ENCODE data around the gene COL21A1. TPM values are rescaled to one million over a fixed set of nuclear protein-coding genes. Genes with fewer than 3 reads are reported as not detected.

The COL21A1 gene
- total RNA-seq, result 100 to 1,000 TPM in 1 of 4 donors, 10 to 100 TPM in 1, 1 to 10 TPM in 2; 2.4 to 135 (median 18.4) TPM

- H3K36me3 ChIP-seq, result no peaks in the 10 kb centered on the region
- peak; percentile 69 to 70 for DNase-seq
- TF ChIP-seq, protein P1, sequence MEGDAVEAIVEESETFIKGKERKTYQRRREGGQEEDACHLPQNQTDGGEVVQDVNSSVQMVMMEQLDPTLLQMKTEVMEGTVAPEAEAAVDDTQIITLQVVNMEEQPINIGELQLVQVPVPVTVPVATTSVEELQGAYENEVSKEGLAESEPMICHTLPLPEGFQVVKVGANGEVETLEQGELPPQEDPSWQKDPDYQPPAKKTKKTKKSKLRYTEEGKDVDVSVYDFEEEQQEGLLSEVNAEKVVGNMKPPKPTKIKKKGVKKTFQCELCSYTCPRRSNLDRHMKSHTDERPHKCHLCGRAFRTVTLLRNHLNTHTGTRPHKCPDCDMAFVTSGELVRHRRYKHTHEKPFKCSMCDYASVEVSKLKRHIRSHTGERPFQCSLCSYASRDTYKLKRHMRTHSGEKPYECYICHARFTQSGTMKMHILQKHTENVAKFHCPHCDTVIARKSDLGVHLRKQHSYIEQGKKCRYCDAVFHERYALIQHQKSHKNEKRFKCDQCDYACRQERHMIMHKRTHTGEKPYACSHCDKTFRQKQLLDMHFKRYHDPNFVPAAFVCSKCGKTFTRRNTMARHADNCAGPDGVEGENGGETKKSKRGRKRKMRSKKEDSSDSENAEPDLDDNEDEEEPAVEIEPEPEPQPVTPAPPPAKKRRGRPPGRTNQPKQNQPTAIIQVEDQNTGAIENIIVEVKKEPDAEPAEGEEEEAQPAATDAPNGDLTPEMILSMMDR (IDR thresholded peaks at IDR 0.05), result peak in 3 of 4 experiments; percentile 25 to 53 (median 46)
- no peak for TF ChIP-seq POLR2A (IDR thresholded peaks at IDR 0.05)
- H3K4me3 ChIP-seq, result peak within 1 kb of the TSS; percentile 48 to 51
- peaks cover 0 to 3% of the 10 kb centered on the region in 2 donors for H3K4me1 ChIP-seq
- no peaks in the 10 kb centered on the region for H3K27me3 ChIP-seq
- H3K9me3 ChIP-seq, result no peaks in the 10 kb centered on the region
- intact Hi-C loops (cut with DNase I; ENCODE audit: low total_unique reads), result no loop called here
- H3K27ac ChIP-seq, result peak within 1 kb of the TSS; percentile 76 to 79
Measured at GRCh38 chr6:56246881-56247653, at the start of gene COL21A1. COL21A1 (minus strand) TSS chr6:56247580; CDS start chr6:56182618, 64,962 bp downstream.

- no peaks in the 10 kb centered on the region for H3K36me3 ChIP-seq
- DNase-seq, result no peak
- no peaks in the 10 kb centered on the region for H3K4me1 ChIP-seq
- no peaks in the 10 kb centered on the region for H3K9me3 ChIP-seq
- TF ChIP-seq POLR2A (IDR thresholded peaks at IDR 0.05), result no peak
- TF ChIP-seq, protein P1 (IDR thresholded peaks at IDR 0.05), result no peak
- H3K27ac ChIP-seq, result no peak overlapping the region
- H3K4me3 ChIP-seq, result no peak overlapping the region
- intact Hi-C loops (cut with DNase I; ENCODE audit: low total_unique reads), result loop anchor here (5.0 kb wide), 1 partner anchor 311 kb away; no protein-coding TSS in a partner anchor
- no peaks in the 10 kb centered on the region for H3K27me3 ChIP-seq
Measured at GRCh38 chr6:56293781-56294180, 46.4 kb upstream of the COL21A1 start.

DNA sequence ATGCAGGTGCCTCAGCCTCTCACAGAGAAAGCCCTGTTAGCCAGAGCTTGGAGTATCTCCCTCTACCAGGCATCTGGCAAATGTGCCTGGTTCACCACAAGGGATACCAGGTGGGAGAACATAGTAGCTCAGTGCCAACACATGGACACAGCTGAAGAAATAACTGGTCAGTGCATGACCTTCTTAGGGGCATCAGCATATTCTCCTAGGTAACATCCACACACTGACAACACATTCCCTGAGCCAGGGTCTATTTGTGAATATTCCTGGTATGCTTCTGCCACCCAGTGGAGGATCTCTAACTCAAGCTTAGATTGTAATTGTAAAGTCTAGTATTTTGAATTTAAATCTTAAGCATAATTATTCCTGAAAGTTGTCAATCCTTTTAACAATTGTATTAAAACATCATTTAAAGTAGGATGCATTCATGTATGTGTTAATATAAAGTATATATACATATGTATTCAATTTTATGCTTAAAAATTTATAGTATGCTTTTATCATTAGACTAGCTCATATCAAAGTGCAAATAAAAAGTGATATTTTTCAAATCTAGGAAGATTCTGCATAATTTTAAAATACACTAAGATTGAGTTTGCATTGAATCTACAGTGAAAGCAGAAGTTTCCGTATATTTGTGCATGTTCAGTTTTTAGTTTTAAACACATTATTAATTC, 45.3 kb upstream of the COL21A1 start:
- H3K36me3 ChIP-seq, result no peaks in the 10 kb centered on the region
- intact Hi-C loops (cut with DNase I; ENCODE audit: low total_unique reads), result loop anchor here (5.0 kb wide), 1 partner anchor 310 kb away; no protein-coding TSS in a partner anchor
- no peaks in the 10 kb centered on the region for H3K27me3 ChIP-seq
- no peak overlapping the region for H3K4me3 ChIP-seq
- no peak for TF ChIP-seq POLR2A (IDR thresholded peaks at IDR 0.05)
- TF ChIP-seq, protein P1 (IDR thresholded peaks at IDR 0.05), result peak; percentile 60 to 79 (median 62)
- no peak overlapping the region for H3K27ac ChIP-seq
- peak in 1 of 2 donors; percentile 42 for DNase-seq
- no peaks in the 10 kb centered on the region for H3K9me3 ChIP-seq
- H3K4me1 ChIP-seq, result no peaks in the 10 kb centered on the region

GRCh38 chr6:56291302-56291917, 44.0 kb upstream of the COL21A1 start:
- H3K4me1 ChIP-seq, result no peaks in the 10 kb centered on the region
- H3K4me3 ChIP-seq, result no peak overlapping the region
- intact Hi-C loops (cut with DNase I; ENCODE audit: low total_unique reads), result loop anchor here (5.0 kb wide), 1 partner anchor 309 kb away; no protein-coding TSS in a partner anchor
- TF ChIP-seq, protein P1 (IDR thresholded peaks at IDR 0.05), result no peak
- TF ChIP-seq POLR2A (IDR thresholded peaks at IDR 0.05), result no peak
- no peaks in the 10 kb centered on the region for H3K36me3 ChIP-seq
- no peaks in the 10 kb centered on the region for H3K9me3 ChIP-seq
- no peaks in the 10 kb centered on the region for H3K27me3 ChIP-seq
- DNase-seq, result no peak
- no peak overlapping the region for H3K27ac ChIP-seq

Measured in uterus (tissue), 4 donors.